ENCODE data around the gene WWC1.

Gene WWC1

DNA sequence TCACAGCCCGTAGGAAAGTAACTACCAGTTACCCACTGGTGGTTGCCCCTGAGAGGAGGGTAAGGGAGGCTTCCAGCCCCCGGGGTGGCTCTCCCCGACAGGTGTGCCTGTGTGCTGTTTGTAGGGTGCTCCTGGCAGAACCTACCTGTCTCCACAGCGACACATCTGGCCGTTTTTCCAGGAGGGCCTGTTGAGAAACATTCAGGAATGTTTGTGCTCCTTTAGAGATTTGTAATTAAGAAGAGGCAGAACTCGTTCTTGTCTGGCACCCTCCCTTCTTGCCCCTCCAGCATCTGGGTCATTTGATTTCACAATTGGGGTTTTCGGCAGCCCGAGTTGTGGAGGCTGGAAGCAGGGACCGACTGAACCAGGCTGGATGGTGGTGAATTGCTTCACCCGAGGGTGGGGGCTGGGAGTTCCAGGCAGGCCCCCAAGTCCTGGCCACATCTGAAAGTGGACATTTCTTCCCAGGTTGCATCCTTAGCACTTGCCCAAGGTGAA lies 74.2 kb downstream of the WWC1 start:
- no peak for DNase-seq

GRCh38 chr5:168366116-168366515 lies 74.7 kb downstream of the WWC1 start:
- no peak for DNase-seq

- DNase-seq, result no peak
Observed at GRCh38 chr5:168368854-168369253, 77.4 kb downstream of the WWC1 start.

GRCh38 chr5:168370831-168371230 lies 79.4 kb downstream of the WWC1 start:
- no peak for DNase-seq

- DNase-seq, result no peak
Observed at GRCh38 chr5:168372356-168372946, 81.0 kb downstream of the WWC1 start.

DNA sequence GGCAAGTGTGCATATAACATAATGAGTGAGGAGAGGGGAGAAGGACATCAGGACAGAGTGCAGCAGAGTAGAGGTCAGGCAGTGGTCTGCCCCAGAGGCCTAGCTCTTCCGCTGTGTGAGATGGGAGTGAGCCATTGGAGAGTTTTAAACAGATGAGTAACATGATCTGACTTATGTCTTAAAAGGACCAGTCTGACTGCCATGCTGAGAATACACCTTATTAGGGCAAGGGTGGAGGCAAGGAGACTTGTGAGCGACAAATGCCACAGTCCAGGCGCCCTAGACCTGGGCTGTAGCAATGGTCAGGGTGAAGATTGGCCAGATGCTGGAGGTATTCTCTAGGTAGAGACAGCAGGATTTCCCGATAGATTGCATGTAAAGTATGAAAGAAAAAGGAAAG lies 83.1 kb downstream of the WWC1 start:
- DNase-seq, result no peak

GRCh38 chr5:168375214-168375613 lies 83.8 kb downstream of the WWC1 start:
- no peak for DNase-seq

- no peak for DNase-seq
Observed at GRCh38 chr5:168377525-168377924, 86.1 kb downstream of the WWC1 start.

- DNase-seq, result no peak
Observed at GRCh38 chr5:168378741-168379140, 87.3 kb downstream of the WWC1 start.

DNA sequence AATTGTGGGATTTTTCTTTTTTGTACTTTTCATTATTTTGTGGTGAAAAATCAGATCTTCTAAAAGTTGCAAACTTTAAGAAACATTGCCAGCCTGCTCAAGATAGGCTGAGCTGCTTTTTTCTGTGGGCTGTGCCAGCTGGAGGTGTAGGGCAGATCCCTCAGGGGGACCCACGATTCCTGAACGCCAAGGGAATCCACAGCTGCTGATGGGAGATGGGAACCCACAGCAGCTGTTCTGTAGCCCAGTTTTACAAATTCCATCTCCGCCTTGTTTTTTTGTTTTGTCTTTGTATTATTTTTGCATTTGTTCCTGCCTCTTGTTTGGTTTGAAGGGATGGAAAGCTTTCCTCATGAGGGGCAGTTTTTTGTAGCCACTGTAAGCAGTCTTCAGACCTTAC lies 91.0 kb downstream of the WWC1 start:
- DNase-seq, result no peak

DNA sequence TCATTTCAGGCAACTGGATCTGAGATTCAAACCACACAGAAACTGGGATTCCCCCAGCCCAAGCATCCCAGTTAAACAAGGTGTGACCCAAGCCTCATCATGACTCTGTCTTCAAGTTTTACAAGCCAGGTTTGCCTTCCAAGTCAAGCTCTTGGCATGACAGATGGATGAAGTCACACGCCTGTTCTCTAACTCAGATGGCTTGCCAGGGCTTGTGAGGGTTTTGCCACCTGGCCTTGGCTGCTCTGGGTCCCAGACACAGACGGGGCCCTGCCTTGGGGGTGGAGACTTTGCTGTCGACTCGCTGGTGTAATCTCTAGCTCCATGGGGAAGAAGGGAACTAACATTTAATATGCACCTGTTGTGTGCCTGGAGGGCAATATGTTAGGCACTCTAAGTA lies 99.0 kb downstream of the WWC1 start:
- DNase-seq, result no peak

DNA sequence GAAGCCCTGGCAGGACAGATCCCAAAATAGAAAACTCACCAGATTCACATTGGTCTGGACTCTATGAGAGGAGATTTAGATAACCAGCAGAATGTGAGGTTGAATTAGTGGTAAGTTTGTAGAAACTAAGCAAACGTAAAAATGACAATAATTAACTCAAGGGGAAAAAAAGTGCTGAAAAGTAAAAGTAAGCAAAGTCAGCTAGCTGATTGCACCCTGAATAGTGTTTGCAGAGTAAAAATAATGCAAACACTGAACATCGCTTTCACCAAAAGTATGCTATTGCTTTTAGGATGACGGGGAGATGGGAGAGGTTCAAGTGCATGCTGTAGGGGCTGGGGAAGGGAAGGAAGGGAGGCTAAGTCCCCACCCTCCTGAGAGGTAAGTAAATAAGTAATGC lies 102.3 kb downstream of the WWC1 start:
- DNase-seq, result no peak

GRCh38 chr5:168400429-168401220 lies 109.2 kb downstream of the WWC1 start:
- no peak for DNase-seq

DNA sequence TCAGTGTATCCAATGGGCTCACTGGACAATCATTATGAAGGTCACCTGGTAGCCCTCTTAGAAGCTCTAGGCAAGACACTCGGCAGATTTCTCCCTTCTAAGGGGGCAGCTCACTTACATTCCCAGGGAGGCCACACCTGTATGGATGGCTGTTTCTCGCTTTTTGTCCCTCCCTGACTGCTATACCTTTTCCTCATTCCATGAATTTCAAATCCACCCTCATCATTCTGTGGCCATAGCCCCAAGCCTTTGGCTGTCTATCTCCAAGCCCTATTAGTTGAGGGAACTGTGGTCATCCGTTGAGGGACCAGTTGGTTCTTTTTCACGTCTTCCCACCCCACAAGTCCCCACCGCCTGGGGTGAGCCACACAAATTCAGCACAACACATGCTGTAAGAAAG lies 109.8 kb downstream of the WWC1 start:
- DNase-seq, result no peak

DNA sequence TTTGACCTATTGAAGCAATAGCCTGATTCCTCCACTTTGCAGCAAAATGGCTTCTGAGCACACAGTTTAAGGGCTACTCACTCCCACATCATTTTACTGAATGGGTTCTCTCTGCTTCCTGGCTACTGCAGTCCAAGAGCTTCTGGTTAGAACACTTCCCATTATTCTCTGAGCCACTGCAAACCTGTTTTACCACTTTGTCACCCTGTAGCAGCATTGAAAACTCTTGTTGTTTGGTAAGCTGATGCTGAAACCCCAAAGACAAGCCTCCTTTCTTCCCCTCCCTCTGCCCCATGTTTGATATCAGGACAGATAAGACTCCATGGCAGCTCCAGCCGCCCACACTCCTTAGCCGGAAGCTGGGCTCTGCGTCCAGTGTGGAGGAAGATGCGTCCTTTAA lies 110.4 kb downstream of the WWC1 start:
- no peak for DNase-seq

DNA sequence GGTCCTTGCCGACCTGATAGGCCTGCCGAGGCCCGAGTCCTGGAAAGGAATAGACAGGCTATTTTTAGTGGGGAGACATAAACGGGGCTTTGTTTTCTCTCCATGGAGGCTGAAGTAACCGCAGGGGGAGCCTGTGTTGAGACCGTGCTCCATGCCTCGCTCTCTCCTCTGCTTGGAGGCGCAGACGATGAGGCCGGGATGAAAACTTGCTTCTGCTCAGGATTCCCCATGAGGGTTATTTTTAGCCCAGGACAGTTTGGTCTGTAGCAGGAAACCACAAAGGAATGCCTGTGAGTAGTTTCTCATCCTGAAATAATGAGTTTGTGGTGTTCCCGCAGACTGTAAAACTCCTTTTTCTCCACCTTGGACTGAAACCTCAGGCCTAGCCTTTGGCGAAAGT lies 112.9 kb downstream of the WWC1 start:
- DNase-seq, result no peak

- no peak for DNase-seq
Observed at GRCh38 chr5:168407211-168407610, 115.8 kb downstream of the WWC1 start.

- DNase-seq, result no peak
Observed at GRCh38 chr5:168408561-168409305, 117.3 kb downstream of the WWC1 start.

DNA sequence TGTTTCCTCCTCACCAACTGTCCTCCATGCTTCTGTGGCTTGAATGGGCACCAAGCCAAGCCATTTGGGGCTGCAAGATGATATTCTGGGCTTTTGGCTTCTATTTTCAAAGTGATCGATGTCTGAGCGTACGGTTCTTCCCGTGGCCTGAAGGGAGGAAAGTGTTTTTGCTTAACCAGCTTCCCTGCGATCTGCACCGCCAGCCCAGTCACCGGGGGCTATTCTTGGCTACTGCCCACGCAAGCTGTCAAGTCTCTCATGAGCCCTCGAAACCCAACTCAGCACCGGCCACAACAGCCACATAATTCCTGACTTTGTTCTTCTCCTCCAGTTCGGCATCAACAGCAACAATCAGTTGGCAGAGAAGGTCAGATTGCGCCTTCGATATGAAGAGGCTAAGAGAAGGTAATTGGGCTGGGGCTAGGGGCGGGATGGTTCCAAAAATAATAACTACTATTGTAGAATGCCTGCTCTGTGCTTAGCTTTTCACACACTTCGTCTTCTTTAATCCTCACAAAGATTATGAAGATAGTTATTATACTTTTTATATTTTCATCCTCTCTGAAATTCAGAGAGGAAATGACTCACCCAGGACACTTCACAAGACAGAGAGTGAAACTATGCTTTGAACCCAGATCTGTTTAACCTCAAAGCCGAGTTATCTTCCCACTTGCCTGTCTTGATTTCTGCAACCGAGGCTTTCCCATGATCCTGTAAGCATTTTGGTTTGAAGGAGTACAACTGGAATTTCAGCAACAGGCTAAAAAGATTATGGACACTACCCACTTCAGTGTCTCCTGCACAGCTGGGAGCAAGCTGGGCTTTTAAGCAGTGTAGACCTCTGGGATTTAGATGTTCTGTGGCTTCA lies 118.4 kb downstream of the WWC1 start:
- DNase-seq, result peak; percentile 29

GRCh38 chr5:168411871-168412270 lies 120.4 kb downstream of the WWC1 start:
- DNase-seq, result no peak

DNA sequence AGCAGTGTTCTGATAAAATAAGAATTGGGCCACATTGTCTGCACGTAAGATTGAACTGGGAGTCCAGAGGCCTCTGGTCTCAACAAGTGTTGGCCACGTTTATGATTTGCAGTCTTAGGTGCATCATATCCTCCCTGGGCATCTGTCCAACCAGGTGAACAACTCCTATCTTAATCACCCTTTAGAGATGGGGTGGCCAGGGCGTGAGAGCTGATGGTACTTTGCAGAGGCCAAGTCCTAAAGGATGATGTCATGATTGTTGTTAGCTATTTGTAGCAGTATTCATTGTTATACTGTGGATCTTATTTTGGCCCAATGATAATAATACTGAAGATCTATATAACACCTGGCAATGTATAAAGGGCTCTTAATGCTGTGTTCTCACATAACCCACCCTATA lies 121.6 kb downstream of the WWC1 start:
- no peak for DNase-seq

DNA sequence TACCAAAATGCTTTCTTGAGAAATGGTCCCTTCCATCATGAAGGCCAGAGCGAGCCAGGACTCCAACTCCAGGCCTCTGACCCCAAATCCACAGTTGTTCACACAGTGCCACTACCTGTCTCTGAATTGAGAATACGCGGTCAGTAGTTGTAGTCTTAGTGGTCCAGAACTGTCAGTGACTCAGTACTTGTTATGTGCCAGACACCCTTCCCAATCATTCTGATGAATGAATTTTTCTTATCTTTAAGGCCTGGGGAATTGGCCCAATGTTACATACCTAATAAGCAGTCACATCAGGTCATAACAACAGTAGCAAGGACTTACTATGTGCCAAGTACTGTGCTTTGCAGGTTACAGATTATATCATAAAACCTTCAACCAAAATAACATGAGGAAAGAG lies 122.2 kb downstream of the WWC1 start:
- no peak for DNase-seq

DNA sequence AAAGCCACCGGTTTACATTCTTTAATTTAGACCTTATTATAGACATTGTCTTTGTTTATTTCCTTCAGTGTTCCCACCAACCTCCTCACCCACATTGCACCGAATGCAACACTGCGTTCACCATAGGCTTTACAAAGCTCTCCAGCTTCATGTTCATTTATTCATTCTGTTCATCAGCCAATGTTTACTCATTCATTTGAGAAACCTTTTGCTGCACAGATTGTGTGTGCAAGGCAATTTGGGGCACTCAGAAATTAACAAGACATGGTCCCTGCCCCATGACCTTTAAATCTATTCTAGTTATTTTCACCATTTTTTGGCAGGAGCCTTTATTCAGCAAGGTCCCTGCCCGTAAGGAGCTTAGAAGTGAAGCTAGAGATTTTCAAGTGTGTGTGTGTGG lies 124.0 kb downstream of the WWC1 start:
- no peak for DNase-seq
